ENCODE measurements around the gene ID3.
"Not testable (repeated sequence)": the region's sequence is repeated elsewhere in the genome, so short reads cannot be mapped to it uniquely, and the experiment has no call there.

Gene ID3

GRCh38 chr1:23588749-23589548 is 29.6 kb upstream of the ID3 start:
- DNase-seq = no peak

GRCh38 chr1:23585321-23586022 is 26.2 kb upstream of the ID3 start:
- DNase-seq = no peak

GRCh38 chr1:23583727-23584126 is 24.4 kb upstream of the ID3 start:
- DNase-seq = not testable (repeated sequence)

GRCh38 chr1:23582820-23583219 is 23.5 kb upstream of the ID3 start:
- no peak for DNase-seq

GRCh38 chr1:23581219-23581618 is 21.9 kb upstream of the ID3 start:
- DNase-seq = peak; percentile 73

- no peak for DNase-seq
Measured at GRCh38 chr1:23578997-23579363, 19.7 kb upstream of the ID3 start.

- no peak for DNase-seq
Measured at GRCh38 chr1:23578311-23578996, 19.2 kb upstream of the ID3 start.

- DNase-seq = peak; percentile 59
Measured at GRCh38 chr1:23577056-23578004, 18.0 kb upstream of the ID3 start.

GRCh38 chr1:23576338-23577055 is 17.2 kb upstream of the ID3 start:
- no peak for DNase-seq

GRCh38 chr1:23575226-23575810 is 16.0 kb upstream of the ID3 start:
- no peak for DNase-seq

- DNase-seq = no peak
Measured at GRCh38 chr1:23574265-23574754, 15.0 kb upstream of the ID3 start.

- no peak for DNase-seq
Measured at GRCh38 chr1:23573574-23574182, 14.4 kb upstream of the ID3 start.

- DNase-seq = no peak
Measured at GRCh38 chr1:23571465-23571864, 12.2 kb upstream of the ID3 start.

- no peak for DNase-seq
Measured at GRCh38 chr1:23570001-23570691, 10.8 kb upstream of the ID3 start.

- no peak for DNase-seq
Measured at GRCh38 chr1:23568608-23569383, 9.5 kb upstream of the ID3 start.

- peak; percentile 72 for DNase-seq
Measured at GRCh38 chr1:23567996-23568607, 8.8 kb upstream of the ID3 start.

GRCh38 chr1:23567629-23567995 is 8.3 kb upstream of the ID3 start:
- DNase-seq = no peak

- DNase-seq = no peak
Measured at GRCh38 chr1:23566304-23566703, 7.0 kb upstream of the ID3 start.

GRCh38 chr1:23565776-23566175 is 6.5 kb upstream of the ID3 start:
- DNase-seq = no peak
